H9 (cell line): ENCODE data around the gene SHC4. TPM values are rescaled to one million over a fixed set of nuclear protein-coding genes. Genes with fewer than 3 reads are reported as not detected.
A peak's percentile ranks its signal among the peaks of the same experiment; 100 is the strongest.

Source experiments
- DNase-seq: peaks from one replicate; pipeline ENCODE4 v3.0.0-alpha.2; 2017
- H2AFZ ChIP-seq: one replicate; pipeline ENCODE4 v1.6.1; 2013; ENCODE audit warnings: mild to moderate bottlenecking, low read length, control low read depth, moderate library complexity
- H2AK5ac ChIP-seq: 2 replicates; pipeline ENCODE4 v1.6.1; 2013; ENCODE audit warnings: low read length, control low read depth, mixed read lengths; ENCODE audit not compliant: insufficient read length
- H2BK120ac ChIP-seq: one replicate; pipeline ENCODE4 v1.6.1; 2013; ENCODE audit warnings: low read depth, mild to moderate bottlenecking, low read length, control low read depth, inconsistent platforms; ENCODE audit not compliant: poor library complexity, severe bottlenecking
- H2BK12ac ChIP-seq: 2 replicates; pipeline ENCODE4 v1.6.1; 2013; ENCODE audit warnings: low read length, control low read depth, mixed read lengths, low read depth; ENCODE audit not compliant: insufficient read length
- H2BK15ac ChIP-seq: 2 replicates; pipeline ENCODE4 v1.6.1; 2013; ENCODE audit warnings: low read depth, low read length, control low read depth
- H2BK20ac ChIP-seq: one replicate; pipeline ENCODE4 v1.6.1; 2013; ENCODE audit warnings: low read depth, mild to moderate bottlenecking, low read length, control low read depth, inconsistent platforms; ENCODE audit not compliant: poor library complexity, severe bottlenecking
- H2BK5ac ChIP-seq: 2 replicates; pipeline ENCODE4 v1.6.1; 2013; ENCODE audit warnings: low read length, control low read depth, mixed read lengths; ENCODE audit not compliant: insufficient read length
- H3K14ac ChIP-seq: 2 replicates; pipeline ENCODE4 v1.6.1; 2013; ENCODE audit warnings: low read length, control low read depth; ENCODE audit not compliant: insufficient read depth
- H3K18ac ChIP-seq: 2 replicates; pipeline ENCODE4 v1.6.1; 2013; ENCODE audit warnings: low read depth, mild to moderate bottlenecking, mixed read lengths, low read length, control low read depth; ENCODE audit not compliant: insufficient read length
- H3K23ac ChIP-seq: 2 replicates; pipeline ENCODE4 v1.6.1; 2013; ENCODE audit warnings: low read length, control low read depth, mixed read lengths, low read depth; ENCODE audit not compliant: insufficient read length
- H3K23me2 ChIP-seq: 2 replicates; pipeline ENCODE4 v1.6.1; 2013; ENCODE audit warnings: low read depth, mild to moderate bottlenecking, mixed read lengths, low read length, control low read depth; ENCODE audit not compliant: insufficient read length, poor library complexity, severe bottlenecking
- H3K27ac ChIP-seq: 2 replicates; pipeline ENCODE4 v1.5.1; 2013; ENCODE audit warnings: low read length, control low read depth, mixed read lengths, low read depth; ENCODE audit not compliant: insufficient read length
- H3K27me3 ChIP-seq: 2 replicates; pipeline ENCODE4 v1.6.1; 2013; ENCODE audit warnings: low read length, control low read depth, inconsistent platforms; ENCODE audit not compliant: insufficient read depth
- H3K4ac ChIP-seq: 2 replicates; pipeline ENCODE4 v1.6.1; 2013; ENCODE audit warnings: low read depth, mild to moderate bottlenecking, control low read depth, inconsistent platforms, low read length, moderate library complexity
- H3K4me1 ChIP-seq: 2 replicates; pipeline ENCODE4 v1.6.1; 2013; ENCODE audit warnings: low read length, control low read depth, inconsistent platforms; ENCODE audit not compliant: insufficient read depth
- H3K4me2 ChIP-seq: 2 replicates; pipeline ENCODE4 v1.6.1; 2013; ENCODE audit warnings: low read length, control low read depth, mixed read lengths; ENCODE audit not compliant: insufficient read length, insufficient read depth
- H3K56ac ChIP-seq: 2 replicates; pipeline ENCODE4 v1.6.1; 2013; ENCODE audit warnings: low read depth, mild to moderate bottlenecking, mixed read lengths, low read length, control low read depth; ENCODE audit not compliant: insufficient read length
- H3K79me1 ChIP-seq: 2 replicates; pipeline ENCODE4 v1.6.1; 2013; ENCODE audit warnings: low read depth, mild to moderate bottlenecking, moderate library complexity, low read length, control low read depth, inconsistent platforms; ENCODE audit not compliant: insufficient read depth, poor library complexity, severe bottlenecking
- H3K79me2 ChIP-seq: 2 replicates; pipeline ENCODE4 v1.6.1; 2013; ENCODE audit warnings: low read length, control low read depth, inconsistent platforms; ENCODE audit not compliant: insufficient read depth
- H3K9ac ChIP-seq: 2 replicates; pipeline ENCODE4 v1.6.1; 2013; ENCODE audit warnings: low read length, control low read depth, mixed read lengths; ENCODE audit not compliant: insufficient read length; ENCODE audit errors: extremely low read depth
- H3K9me3 ChIP-seq: one replicate; pipeline ENCODE4 v1.6.1; 2013; ENCODE audit warnings: low read depth, low read length, inconsistent platforms; ENCODE audit not compliant: control insufficient read depth
- H3T11ph ChIP-seq: one replicate; pipeline ENCODE4 v1.6.1; 2013; ENCODE audit warnings: mild to moderate bottlenecking, low read length, control low read depth, inconsistent platforms
- H4K20me1 ChIP-seq: one replicate; pipeline ENCODE4 v1.6.1; 2013; ENCODE audit not compliant: control insufficient read depth, insufficient read length, insufficient read depth
- H4K5ac ChIP-seq: 2 replicates; pipeline ENCODE4 v1.6.1; 2013; ENCODE audit warnings: low read depth, mild to moderate bottlenecking, mixed read lengths, low read length, control low read depth; ENCODE audit not compliant: insufficient read length
- H4K8ac ChIP-seq: replicated peaks from 2 replicates; pipeline ENCODE4 v1.6.1; 2013; ENCODE audit warnings: low read length, control low read depth, mixed read lengths, low read depth; ENCODE audit not compliant: insufficient read length
- H4K91ac ChIP-seq: 2 replicates; pipeline ENCODE4 v1.6.1; 2013; ENCODE audit warnings: low read depth, mild to moderate bottlenecking, moderate library complexity, mixed read lengths, low read length, control low read depth; ENCODE audit not compliant: insufficient read length
- H3K27ac Mint-ChIP-seq, 3 experiments: 2 replicates in 2 of 3; 3 replicates in 1 of 3; pipeline ENCODE4 v1.8.0; 2020 to 2021; ENCODE audit warnings: mixed read lengths in 3 of 3, mild to moderate bottlenecking in 1 of 3, moderate library complexity in 1 of 3
- H3K27me3 Mint-ChIP-seq: 2 replicates; pipeline ENCODE4 v1.8.0; 2021; ENCODE audit warnings: low read depth, mild to moderate bottlenecking, moderate library complexity, mixed read lengths
- H3K36me3 Mint-ChIP-seq, 3 experiments: 2 replicates in 2 of 3; 3 replicates in 1 of 3; pipeline ENCODE4 v1.8.0; 2020 to 2021; ENCODE audit warnings: low read depth in 3 of 3, mixed read lengths in 3 of 3; ENCODE audit not compliant: insufficient read depth in 1 of 3
- H3K4me1 Mint-ChIP-seq, 2 experiments: 2 replicates each; pipeline ENCODE4 v1.8.0; 2020; ENCODE audit warnings: mixed read lengths in 2 of 2
- H3K4me3 Mint-ChIP-seq, 2 experiments: 2 replicates in 1 of 2; 3 replicates in 1 of 2; pipeline ENCODE4 v1.8.0; 2020 to 2021; ENCODE audit warnings: mild to moderate bottlenecking in 2 of 2, mixed read lengths in 2 of 2, moderate library complexity in 1 of 2
- H3K9me3 Mint-ChIP-seq, 2 experiments: 2 replicates in 1 of 2; 3 replicates in 1 of 2; pipeline ENCODE4 v1.8.0; 2020; ENCODE audit warnings: mild to moderate bottlenecking in 2 of 2, mixed read lengths in 2 of 2, moderate library complexity in 1 of 2
- CTCF ChIP-seq: fragments of 200-600 bp; sonication (generic); conservative IDR thresholded peaks from 3 replicates; pipeline ENCODE4 v1.8.0; 2021; ENCODE audit warnings: antibody characterized with exemption, mild to moderate bottlenecking
- total RNA-seq: library from RNA; stranded (reverse); gene quantifications from 2 replicates; pipeline ENCODE4 v1.2.1, GENCODE V29; 2021

Gene SHC4
- total RNA-seq, 1 experiment from 2014 or later, result 0.26 TPM

- Histone ChIP-seq H2BK12ac (no peak overlapping the region), H3K18ac (no peak overlapping the region), H3K4me2 (no peak overlapping the region), H4K91ac (no peak overlapping the region), H3K23me2 (peaks cover 10% of the 10 kb centered on the region), H3K79me2 (no peaks in the 10 kb centered on the region), H2BK5ac (no peak overlapping the region), H4K20me1 (no peaks in the 10 kb centered on the region), H3K27me3 (peaks cover 10% of the 10 kb centered on the region; the same call in 1 of the 2 replicates), H2BK120ac (no peak overlapping the region), H3K4me1 (no peaks in the 10 kb centered on the region), H3T11ph (no peak overlapping the region), H3K9me3 (no peaks in the 10 kb centered on the region), H3K27ac (no peak overlapping the region), H4K8ac (no peak overlapping the region), H3K56ac (no peak overlapping the region), H2BK15ac (no peak overlapping the region), H3K23ac (no peak overlapping the region), H3K14ac (no peak overlapping the region), H2AFZ (no peak overlapping the region), H4K5ac (no peak overlapping the region), H3K9ac (no peak overlapping the region), H2BK20ac (no peak overlapping the region), H2AK5ac (no peak overlapping the region), H3K79me1 (no peaks in the 10 kb centered on the region), H3K4ac (no peak overlapping the region)
- Mint-ChIP-seq H3K27me3 (peaks cover 34% of the 10 kb centered on the region), H3K4me1 (peaks cover 12 to 14% of the 10 kb centered on the region in 2 experiments), H3K36me3 (no peaks in the 10 kb centered on the region), H3K4me3 (no peak overlapping the region), H3K27ac (no peak overlapping the region), H3K9me3 (no peaks in the 10 kb centered on the region; a peak in 1 of 5 replicates)
- no peak for DNase-seq
- TF ChIP-seq CTCF, result peak; percentile 45; the same call in 2 of the 3 replicates
Measured at GRCh38 chr15:48965972-48966371, 2.3 kb upstream of the SHC4 start.
